Lower lobe of right lung (tissue), 2 donors: ENCODE data around the gene PLP2. TPM values are rescaled to one million over a fixed set of nuclear protein-coding genes. Genes with fewer than 3 reads are reported as not detected.

ENCODE experiments used
- ATAC-seq, 2 donors: fragments of 200-7000 bp; cut with Tn5 transposase; one replicate each; pipeline ENCODE4 v1.9.1; 2020 to 2022; ENCODE audit warnings: mild to moderate bottlenecking in 2 of 2, moderate library complexity in 2 of 2
- DNase-seq: peaks from one replicate; pipeline ENCODE4 v3.0.0-alpha.2; 2020
- H3K27ac ChIP-seq: fragments of 200-600 bp; one replicate; pipeline ENCODE4 v1.8.0; 2022
- H3K27me3 ChIP-seq: fragments of 200-600 bp; one replicate; pipeline ENCODE4 v1.8.0; 2022; ENCODE audit warnings: low read depth
- H3K36me3 ChIP-seq: fragments of 200-600 bp; one replicate; pipeline ENCODE4 v1.8.0; 2022; ENCODE audit warnings: mild to moderate bottlenecking
- H3K4me1 ChIP-seq: fragments of 200-600 bp; one replicate; pipeline ENCODE4 v1.8.0; 2022
- H3K4me3 ChIP-seq: fragments of 200-600 bp; one replicate; pipeline ENCODE4 v1.8.0; 2022; ENCODE audit warnings: mild to moderate bottlenecking
- H3K9me3 ChIP-seq: fragments of 200-600 bp; one replicate; pipeline ENCODE4 v1.8.0; 2022
- CTCF ChIP-seq: fragments of 200-600 bp; IDR thresholded peaks from one replicate; pipeline ENCODE4 v1.8.0; 2022; ENCODE audit warnings: antibody characterized with exemption, mild to moderate bottlenecking
- intact Hi-C: fragments of 100-400 bp; cut with DNase I; formaldehyde crosslinking; loops from one replicate; pipeline ENCODE4 v1.11.0; 2022
- total RNA-seq: library from RNA; stranded (reverse); fragmentation: NEBNext Ultra II Directional; extraction: Animal tissue kit (Norgen Biotek cat#: 25700); gene quantifications from one replicate; pipeline ENCODE4 v1.2.1, GENCODE V29; 2021
- donor health status: DM: no; HTN: yes; CAD: no; lungs with severe emphysema.

Gene PLP2
- total RNA-seq, 1 donor from 2014 or later, result 91.8 TPM

GRCh38 chrX:49220100-49220499 lies 48.4 kb downstream of the PLP2 start:
- no peak for DNase-seq
- TF ChIP-seq CTCF, result no peak
- H3K4me3 ChIP-seq, result no peak overlapping the region

GRCh38 chrX:49221868-49222267 lies 50.2 kb downstream of the PLP2 start:
- no peaks in the 10 kb centered on the region for H3K36me3 ChIP-seq
- no peaks in the 10 kb centered on the region for H3K4me1 ChIP-seq
- ATAC-seq (no peak), DNase-seq (no peak)
- H3K27me3 ChIP-seq, result no peaks in the 10 kb centered on the region
- intact Hi-C loops, result no loop called here
- H3K9me3 ChIP-seq, result no peaks in the 10 kb centered on the region
- no peak overlapping the region for H3K4me3 ChIP-seq
- H3K27ac ChIP-seq, result no peak overlapping the region
- no peak for TF ChIP-seq CTCF

More at GRCh38 chrX:49220100-49220499, 48.4 kb downstream of the PLP2 start:
- no peaks in the 10 kb centered on the region for H3K36me3 ChIP-seq
- intact Hi-C loops, result no loop called here
- H3K27me3 ChIP-seq, result no peaks in the 10 kb centered on the region
- no peaks in the 10 kb centered on the region for H3K4me1 ChIP-seq
- H3K9me3 ChIP-seq, result no peaks in the 10 kb centered on the region
- no peak for ATAC-seq
- no peak overlapping the region for H3K27ac ChIP-seq

Other genes starting within 250 kb of the PLP2 start
- gene OTUD5, start 214.3 kb upstream of the PLP2 start, total RNA-seq, result 45.8 TPM
- gene KCND1, start 200.1 kb upstream of the PLP2 start, total RNA-seq, result 1.8 TPM
- gene GRIPAP1, start 169.6 kb upstream of the PLP2 start, total RNA-seq, result 54.2 TPM
- 51.4 TPM for gene TFE3, start 128.5 kb upstream of the PLP2 start, total RNA-seq
- 9.5 TPM for gene CCDC120, start 112.9 kb upstream of the PLP2 start, total RNA-seq
- gene PRAF2, start 97.9 kb upstream of the PLP2 start, total RNA-seq, result 17.4 TPM
- gene WDR45, start 92.0 kb upstream of the PLP2 start, total RNA-seq, result 54.8 TPM
- 19.1 TPM for gene GPKOW, start 48.2 kb upstream of the PLP2 start, total RNA-seq
- gene MAGIX, start 9.1 kb upstream of the PLP2 start, total RNA-seq, result 6.7 TPM
- 13.1 TPM for gene PRICKLE3, start 14.5 kb downstream of the PLP2 start, total RNA-seq
- gene SYP, start 28.3 kb downstream of the PLP2 start, total RNA-seq, result 4.2 TPM
- gene CACNA1F, start 61.4 kb downstream of the PLP2 start, total RNA-seq, result 1.4 TPM
- 19.8 TPM for gene CCDC22, start 63.6 kb downstream of the PLP2 start, total RNA-seq
- not detected for gene FOXP3, start 92.8 kb downstream of the PLP2 start, total RNA-seq
- 5.5 TPM for gene PPP1R3F, start 97.9 kb downstream of the PLP2 start, total RNA-seq
- gene GAGE10, start 131.7 kb downstream of the PLP2 start, total RNA-seq, result not detected
- gene GAGE12J, start 150.1 kb downstream of the PLP2 start, total RNA-seq, result not detected
- gene GAGE13, start 159.7 kb downstream of the PLP2 start, total RNA-seq, result not detected